ENCODE data around the gene KCNN3. TPM values are rescaled to one million over a fixed set of nuclear protein-coding genes. Genes with fewer than 3 reads are reported as not detected.

KCNN3 gene
- total and polyA plus RNA-seq, 2 of the 8 experiments (the other 6 are each of a cell fraction or from before 2014, with no cell fraction given): 2.8 to 3.7 TPM

Other genes starting within 250 kb of the KCNN3 start
- gene PMVK, start 66.4 kb upstream of the KCNN3 start, total RNA-seq (2021; fragmentation: NEBNext Ultra II Directional; extraction: Animal tissue kit (Norgen Biotek cat#: 25700)): 26.5 and 30.5 TPM in 2 replicates
- 23.8 and 36.8 TPM in 2 replicates for gene PMVK, start 66.4 kb upstream of the KCNN3 start, polyA plus RNA-seq (2011; rRNA removed)
- 17.9 and 19.8 TPM in 2 replicates for gene PBXIP1, start 85.8 kb upstream of the KCNN3 start, total RNA-seq (2021; fragmentation: NEBNext Ultra II Directional; extraction: Animal tissue kit (Norgen Biotek cat#: 25700))
- gene PBXIP1, start 85.8 kb upstream of the KCNN3 start, polyA plus RNA-seq (2011; rRNA removed): 12.0 and 14.3 TPM in 2 replicates
- 31.6 and 32.4 TPM in 2 replicates for gene PYGO2, start 91.5 kb upstream of the KCNN3 start, total RNA-seq (2021; fragmentation: NEBNext Ultra II Directional; extraction: Animal tissue kit (Norgen Biotek cat#: 25700))
- 31.0 and 36.3 TPM in 2 replicates for gene PYGO2, start 91.5 kb upstream of the KCNN3 start, polyA plus RNA-seq (2011; rRNA removed)
- gene SHC1, start 100.5 kb upstream of the KCNN3 start, total RNA-seq (2021; fragmentation: NEBNext Ultra II Directional; extraction: Animal tissue kit (Norgen Biotek cat#: 25700)): 204 and 212 TPM in 2 replicates
- 177 and 197 TPM in 2 replicates for gene SHC1, start 100.5 kb upstream of the KCNN3 start, polyA plus RNA-seq (2011; rRNA removed)
- 284 and 294 TPM in 2 replicates for gene CKS1B, start 104.4 kb upstream of the KCNN3 start, total RNA-seq (2021; fragmentation: NEBNext Ultra II Directional; extraction: Animal tissue kit (Norgen Biotek cat#: 25700))
- 801 and 1,025 TPM in 2 replicates for gene CKS1B, start 104.4 kb upstream of the KCNN3 start, polyA plus RNA-seq (2011; rRNA removed)
- 97.4 and 104 TPM in 2 replicates for gene FLAD1, start 113.1 kb upstream of the KCNN3 start, total RNA-seq (2021; fragmentation: NEBNext Ultra II Directional; extraction: Animal tissue kit (Norgen Biotek cat#: 25700))
- 143 and 189 TPM in 2 replicates for gene FLAD1, start 113.1 kb upstream of the KCNN3 start, polyA plus RNA-seq (2011; rRNA removed)
- gene LENEP, start 123.3 kb upstream of the KCNN3 start, total RNA-seq (2021; fragmentation: NEBNext Ultra II Directional; extraction: Animal tissue kit (Norgen Biotek cat#: 25700)): 1.2 and 1.3 TPM in 2 replicates
- 1.1 TPM in 1 of 2 replicates, not detected in the other for gene LENEP, start 123.3 kb upstream of the KCNN3 start, polyA plus RNA-seq (2011; rRNA removed)
- gene ZBTB7B, start 132.5 kb upstream of the KCNN3 start, total RNA-seq (2021; fragmentation: NEBNext Ultra II Directional; extraction: Animal tissue kit (Norgen Biotek cat#: 25700)): 22.1 and 24.5 TPM in 2 replicates
- 36.9 and 38.3 TPM in 2 replicates for gene ZBTB7B, start 132.5 kb upstream of the KCNN3 start, polyA plus RNA-seq (2011; rRNA removed)
- gene DCST2, start 163.5 kb upstream of the KCNN3 start, total RNA-seq (2021; fragmentation: NEBNext Ultra II Directional; extraction: Animal tissue kit (Norgen Biotek cat#: 25700)): 0.43 TPM in 1 of 2 replicates, not detected in the other
- gene DCST2, start 163.5 kb upstream of the KCNN3 start, polyA plus RNA-seq (2011; rRNA removed): 1.7 and 2.1 TPM in 2 replicates
- not detected in 2 replicates for gene DCST1, start 163.5 kb upstream of the KCNN3 start, total RNA-seq (2021; fragmentation: NEBNext Ultra II Directional; extraction: Animal tissue kit (Norgen Biotek cat#: 25700))
- gene DCST1, start 163.5 kb upstream of the KCNN3 start, polyA plus RNA-seq (2011; rRNA removed): 0.03 TPM in 1 of 2 replicates, not detected in the other
- 32.2 and 32.9 TPM in 2 replicates for gene ADAM15, start 181.0 kb upstream of the KCNN3 start, total RNA-seq (2021; fragmentation: NEBNext Ultra II Directional; extraction: Animal tissue kit (Norgen Biotek cat#: 25700))
- gene ADAM15, start 181.0 kb upstream of the KCNN3 start, polyA plus RNA-seq (2011; rRNA removed): 37.6 and 51.2 TPM in 2 replicates
- 18.5 and 21.9 TPM in 2 replicates for gene EFNA4, start 193.5 kb upstream of the KCNN3 start, total RNA-seq (2021; fragmentation: NEBNext Ultra II Directional; extraction: Animal tissue kit (Norgen Biotek cat#: 25700))
- 23.2 and 23.9 TPM in 2 replicates for gene EFNA4, start 193.5 kb upstream of the KCNN3 start, polyA plus RNA-seq (2011; rRNA removed)
- 10.8 and 11.6 TPM in 2 replicates for gene EFNA3, start 208.6 kb upstream of the KCNN3 start, total RNA-seq (2021; fragmentation: NEBNext Ultra II Directional; extraction: Animal tissue kit (Norgen Biotek cat#: 25700))
- 13.8 and 18.7 TPM in 2 replicates for gene EFNA3, start 208.6 kb upstream of the KCNN3 start, polyA plus RNA-seq (2011; rRNA removed)